Left ventricle myocardium inferior (tissue), 1 donor: ENCODE measurements around the gene RPS6KA2. TPM values are rescaled to one million over a fixed set of nuclear protein-coding genes. Genes with fewer than 3 reads are reported as not detected.

ENCODE experiments used
- DNase-seq: peaks from one replicate; pipeline ENCODE4 v3.0.0-alpha.2; 2020
- H3K27ac ChIP-seq: fragments of 200-600 bp; replicated peaks from 2 replicates; pipeline ENCODE4 v1.8.0; 2021
- H3K27me3 ChIP-seq: fragments of 200-600 bp; 2 replicates; pipeline ENCODE4 v1.8.0; 2021; ENCODE audit warnings: low read depth
- H3K36me3 ChIP-seq: fragments of 200-600 bp; 2 replicates; pipeline ENCODE4 v1.8.0; 2021
- H3K4me1 ChIP-seq: fragments of 200-600 bp; 2 replicates; pipeline ENCODE4 v1.8.0; 2021
- H3K4me3 ChIP-seq: fragments of 200-600 bp; 2 replicates; pipeline ENCODE4 v1.8.0; 2021; ENCODE audit warnings: mild to moderate bottlenecking, moderate library complexity
- H3K9me3 ChIP-seq: fragments of 200-600 bp; replicated peaks from 2 replicates; pipeline ENCODE4 v1.8.0; 2021
- intact Hi-C: fragments of 100-400 bp; cut with micrococcal nuclease; formaldehyde crosslinking; loops from one replicate; pipeline ENCODE4 v1.11.0; 2022
- total RNA-seq: library from RNA; stranded (reverse); fragmentation: NEBNext Ultra II Directional; extraction: Animal tissue kit (Norgen Biotek cat#: 25700); gene quantifications from one replicate; pipeline ENCODE4 v1.2.1, GENCODE V29; 2021
- TF ChIP-seq, protein P1 (sequence below): fragments of 200-600 bp; IDR thresholded peaks from 2 replicates; pipeline ENCODE4 v1.8.0; 2021; ENCODE audit warnings: antibody characterized with exemption, mild to moderate bottlenecking, borderline replicate concordance
- donor health status: DM: no; HTN: yes; CAD: no; lungs with severe emphysema.

RPS6KA2 gene
- total RNA-seq, 1 donor from 2014 or later = 77.2 TPM

DNA sequence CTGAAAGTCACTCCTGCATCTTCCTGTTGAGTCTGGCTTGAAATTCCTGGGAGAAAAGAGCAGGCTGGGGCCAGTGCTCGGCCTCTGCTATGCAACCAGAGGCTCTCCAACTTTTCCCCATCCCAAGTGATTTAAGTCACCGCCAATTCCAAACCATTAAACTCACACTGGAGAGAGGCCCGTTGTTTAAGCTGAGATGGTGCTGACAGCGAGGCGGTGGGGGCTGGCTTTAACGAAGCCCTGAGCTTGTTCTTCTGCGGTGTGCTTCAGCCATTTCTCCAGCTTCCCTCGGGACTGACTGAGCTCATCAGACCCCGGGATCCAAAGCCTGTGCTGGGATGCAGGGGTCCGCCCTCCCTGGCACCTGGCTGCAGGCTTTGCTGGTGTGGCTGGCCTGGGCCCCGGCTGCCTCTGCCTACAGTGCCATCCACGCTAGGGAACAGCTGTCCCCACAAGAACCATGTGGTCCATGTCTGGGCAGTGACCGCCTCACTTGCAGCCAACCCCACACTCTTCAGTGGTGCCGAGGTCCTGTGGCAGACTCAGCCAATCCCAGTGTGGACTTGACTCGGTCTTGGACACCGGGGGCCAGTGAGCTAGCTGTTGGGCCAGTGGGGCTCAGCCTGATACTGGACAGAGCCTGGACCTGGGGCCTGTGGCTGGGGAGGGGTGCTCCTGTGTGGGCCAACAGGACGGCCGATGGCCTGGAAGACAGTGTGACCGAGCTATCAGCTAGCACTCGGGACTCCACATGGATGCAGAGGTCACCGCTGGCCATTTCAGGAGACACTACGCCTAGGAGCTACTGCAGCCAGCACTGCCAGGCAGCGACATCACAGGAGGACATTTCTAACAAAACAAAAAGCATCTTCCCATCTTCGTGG is 61.7 kb downstream of the RPS6KA2 start:
- H3K27ac ChIP-seq = peak overlapping the region; percentile 68
- intact Hi-C loops = no loop called here
- peaks cover 67% of the 10 kb centered on the region for H3K4me1 ChIP-seq

DNA sequence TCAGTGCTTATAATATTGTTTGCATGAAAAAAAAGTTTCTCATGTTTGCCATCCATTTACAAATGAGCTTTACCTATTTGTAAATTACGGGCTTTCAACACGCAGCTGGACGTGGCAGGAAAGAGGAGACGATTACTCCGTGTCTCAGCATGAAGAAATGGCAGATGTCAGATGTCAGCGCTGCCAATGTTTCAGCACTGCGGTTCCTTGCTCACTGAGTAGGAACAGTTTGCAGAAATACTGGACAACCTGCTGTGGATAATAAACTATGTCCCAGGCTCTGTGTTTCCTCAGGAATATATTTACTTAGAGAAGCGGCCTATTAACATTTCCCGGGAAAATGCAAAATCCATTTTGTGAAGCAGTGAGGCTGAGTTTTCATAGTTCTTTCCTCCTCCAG is 63.2 kb downstream of the RPS6KA2 start:
- Histone ChIP-seq H3K4me3 (no peak overlapping the region), H3K27ac (peak overlapping the region; percentile 68)

More for the DNA sequence above, 61.7 kb downstream of the RPS6KA2 start:
- Histone ChIP-seq H3K9me3 (peaks cover under 1% of the 10 kb centered on the region), H3K36me3 (no peaks in the 10 kb centered on the region), H3K27me3 (no peaks in the 10 kb centered on the region), H3K4me3 (no peak overlapping the region)
- TF ChIP-seq, protein P1, sequence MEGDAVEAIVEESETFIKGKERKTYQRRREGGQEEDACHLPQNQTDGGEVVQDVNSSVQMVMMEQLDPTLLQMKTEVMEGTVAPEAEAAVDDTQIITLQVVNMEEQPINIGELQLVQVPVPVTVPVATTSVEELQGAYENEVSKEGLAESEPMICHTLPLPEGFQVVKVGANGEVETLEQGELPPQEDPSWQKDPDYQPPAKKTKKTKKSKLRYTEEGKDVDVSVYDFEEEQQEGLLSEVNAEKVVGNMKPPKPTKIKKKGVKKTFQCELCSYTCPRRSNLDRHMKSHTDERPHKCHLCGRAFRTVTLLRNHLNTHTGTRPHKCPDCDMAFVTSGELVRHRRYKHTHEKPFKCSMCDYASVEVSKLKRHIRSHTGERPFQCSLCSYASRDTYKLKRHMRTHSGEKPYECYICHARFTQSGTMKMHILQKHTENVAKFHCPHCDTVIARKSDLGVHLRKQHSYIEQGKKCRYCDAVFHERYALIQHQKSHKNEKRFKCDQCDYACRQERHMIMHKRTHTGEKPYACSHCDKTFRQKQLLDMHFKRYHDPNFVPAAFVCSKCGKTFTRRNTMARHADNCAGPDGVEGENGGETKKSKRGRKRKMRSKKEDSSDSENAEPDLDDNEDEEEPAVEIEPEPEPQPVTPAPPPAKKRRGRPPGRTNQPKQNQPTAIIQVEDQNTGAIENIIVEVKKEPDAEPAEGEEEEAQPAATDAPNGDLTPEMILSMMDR = no peak
- DNase-seq = peak; percentile 69

DNA sequence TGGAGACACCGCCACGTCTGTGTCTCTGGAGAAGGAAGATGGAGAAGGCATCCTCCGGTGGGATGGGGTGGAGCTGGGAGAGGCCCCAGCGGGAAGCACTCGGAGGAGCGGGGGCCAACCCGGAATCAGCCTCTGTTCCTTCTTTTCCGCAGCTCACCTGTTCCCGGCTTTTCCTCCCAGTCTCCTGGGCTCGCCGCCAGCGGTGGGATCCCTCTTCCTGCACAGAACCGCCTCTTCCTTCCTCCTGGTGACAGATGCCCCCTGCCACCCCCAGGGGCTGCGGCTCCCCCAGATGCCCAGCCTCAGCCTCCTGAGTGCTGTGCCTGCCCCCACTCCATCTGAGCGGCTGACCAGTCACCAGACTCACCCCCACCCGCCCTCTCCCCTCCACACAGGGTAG is 63.9 kb downstream of the RPS6KA2 start:
- intact Hi-C loops = no loop called here
- peaks cover 14% of the 10 kb centered on the region for H3K9me3 ChIP-seq
- DNase-seq = no peak
- H3K36me3 ChIP-seq = no peaks in the 10 kb centered on the region
- peaks cover 67% of the 10 kb centered on the region for H3K4me1 ChIP-seq
- H3K27me3 ChIP-seq = no peaks in the 10 kb centered on the region
- no peak overlapping the region for H3K4me3 ChIP-seq
- H3K27ac ChIP-seq = peak overlapping the region; percentile 20
- TF ChIP-seq, protein P1 = no peak

More for the DNA sequence above, 63.2 kb downstream of the RPS6KA2 start:
- TF ChIP-seq, protein P1 = no peak
- DNase-seq = no peak
- intact Hi-C loops = no loop called here
- Histone ChIP-seq H3K27me3 (no peaks in the 10 kb centered on the region), H3K4me1 (peaks cover 67% of the 10 kb centered on the region), H3K9me3 (peaks cover 14% of the 10 kb centered on the region), H3K36me3 (no peaks in the 10 kb centered on the region)

DNA sequence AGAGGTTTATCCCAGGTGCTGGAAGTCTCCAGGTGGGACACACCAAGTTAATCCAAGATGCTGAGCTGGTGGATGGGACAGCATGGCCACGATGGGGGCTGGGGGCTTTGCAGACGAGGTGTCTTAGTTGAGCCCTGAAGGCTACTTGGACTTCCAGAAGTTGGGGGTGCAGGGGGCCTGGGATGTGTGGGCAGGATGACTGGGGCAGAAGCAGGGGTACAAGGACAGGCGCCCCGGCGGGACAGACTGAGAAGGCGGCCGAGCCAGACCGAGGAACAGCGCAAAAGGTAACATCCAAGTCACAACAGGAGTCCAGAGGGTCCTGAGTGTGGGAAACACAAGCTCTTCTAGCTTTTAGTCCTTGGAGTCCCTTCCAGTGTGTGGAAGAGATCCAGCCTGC is 64.3 kb downstream of the RPS6KA2 start:
- no peak for DNase-seq
- TF ChIP-seq, protein P1 = no peak
- H3K27me3 ChIP-seq = no peaks in the 10 kb centered on the region
- H3K36me3 ChIP-seq = no peaks in the 10 kb centered on the region
- peaks cover 65% of the 10 kb centered on the region for H3K4me1 ChIP-seq
- no peak overlapping the region for H3K4me3 ChIP-seq
- H3K9me3 ChIP-seq = peaks cover 14% of the 10 kb centered on the region
- H3K27ac ChIP-seq = peak overlapping the region; percentile 20
- intact Hi-C loops = no loop called here

DNA sequence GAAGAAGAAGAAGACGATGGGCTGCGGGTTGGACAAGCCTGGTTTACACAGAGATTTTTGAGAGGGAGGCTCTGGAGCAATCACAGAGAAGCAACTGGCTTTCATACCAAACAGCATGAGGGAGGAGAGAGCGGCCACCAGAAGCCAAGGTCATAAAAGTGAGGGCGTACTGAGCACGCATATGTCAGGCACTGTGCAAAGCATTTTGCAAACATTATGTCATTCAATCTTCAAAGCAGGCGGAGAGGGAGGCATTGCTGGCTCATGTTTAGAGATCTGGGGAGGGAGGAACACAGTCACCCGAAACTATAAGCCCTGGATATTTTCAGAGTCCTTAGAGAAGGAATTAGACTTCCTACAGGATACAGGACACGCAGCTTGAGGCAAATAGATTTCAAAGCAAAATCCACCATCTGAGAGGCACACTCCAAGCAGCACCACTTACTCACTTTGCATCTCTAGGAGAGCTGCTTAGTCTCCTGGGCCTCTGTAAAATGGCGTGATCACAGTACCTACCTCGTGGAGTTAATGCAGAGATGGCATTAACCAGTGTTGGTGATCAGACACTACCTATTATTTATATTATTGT is 65.2 kb downstream of the RPS6KA2 start:
- no peak for DNase-seq
- peak overlapping the region; percentile 11 for H3K27ac ChIP-seq
- peaks cover 65% of the 10 kb centered on the region for H3K4me1 ChIP-seq
- intact Hi-C loops = no loop called here
- peaks cover 14% of the 10 kb centered on the region for H3K9me3 ChIP-seq
- TF ChIP-seq, protein P1 = no peak
- H3K36me3 ChIP-seq = no peaks in the 10 kb centered on the region
- no peaks in the 10 kb centered on the region for H3K27me3 ChIP-seq
- H3K4me3 ChIP-seq = no peak overlapping the region
